GM21717 (cell line): Measurements from ENCODE around the gene ACOT6.
A peak's percentile ranks its signal among the peaks of the same experiment; 100 is the strongest.
"Not testable (repeated sequence)": the region's sequence is repeated elsewhere in the genome, so short reads cannot be mapped to it uniquely, and the experiment has no call there.

ENCODE experiments used
- ATAC-seq: cut with Tn5 transposase; IDR thresholded peaks from one replicate; pipeline ENCODE4 v1.9.1; 2021; ENCODE audit warnings: mild to moderate bottlenecking, moderate library complexity; ENCODE audit not compliant: unreplicated experiment

Gene ACOT6

DNA sequence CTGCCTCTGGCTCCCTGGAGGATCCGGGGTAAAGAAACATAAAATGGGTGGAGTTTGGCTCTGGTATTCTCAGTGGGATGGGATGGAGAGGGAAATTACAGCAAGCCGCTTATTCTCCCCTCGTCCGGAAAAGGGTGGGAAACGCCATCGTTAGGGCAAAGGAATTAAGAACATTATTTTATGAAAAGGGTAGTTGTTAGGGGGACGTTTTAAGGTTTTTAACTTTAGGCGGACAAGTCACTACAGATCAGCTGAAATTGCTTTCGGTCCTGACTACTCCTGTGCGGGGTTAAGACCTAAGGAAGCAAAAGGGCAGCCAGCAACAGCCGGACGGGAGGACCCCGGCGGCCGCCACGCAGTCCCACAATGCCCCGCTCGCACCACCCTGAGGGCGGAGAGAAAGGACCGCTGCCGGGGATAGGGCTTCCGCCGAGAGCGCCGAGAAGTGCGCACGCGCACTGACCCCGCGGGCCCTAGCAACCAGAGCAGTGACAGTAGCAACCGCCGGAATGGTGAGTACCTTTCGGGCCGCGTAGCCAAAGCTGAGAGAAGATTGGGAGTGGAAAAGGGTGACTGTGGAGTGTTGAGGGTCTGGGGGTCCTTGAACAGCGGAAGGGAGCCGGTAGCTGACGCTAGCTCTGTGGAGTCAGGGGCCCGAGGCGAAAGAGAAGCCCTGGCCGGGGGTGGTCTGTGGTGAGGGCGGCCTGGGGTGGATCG lies 32.4 kb downstream of the ACOT6 start, which contains the start of gene DNAL1:
Gene DNAL1, plus strand, starts transcription at position 456 of the 717 bp plus-strand sequence. Its CDS starts 54 bp downstream, at position 510.
- peak; percentile 95 for ATAC-seq

DNA sequence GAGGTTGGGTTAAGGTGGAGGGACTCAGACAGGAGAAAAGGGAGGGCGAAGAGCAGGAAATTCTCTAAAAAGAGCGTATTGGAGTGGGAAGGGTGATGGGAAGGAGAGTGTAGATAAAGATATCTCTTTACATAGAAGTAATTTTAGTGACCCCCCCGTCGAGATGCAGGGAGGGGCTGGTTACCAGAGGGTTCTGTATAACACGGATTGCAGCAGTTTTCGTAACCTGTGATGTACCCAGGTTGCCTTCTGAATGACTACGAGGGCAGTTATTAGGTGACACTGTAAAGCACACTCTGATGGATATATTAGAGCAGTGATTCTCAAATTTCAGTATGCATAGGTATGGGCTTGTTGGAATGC lies 32.9 kb downstream of the ACOT6 start:
- peak; percentile 10 for ATAC-seq

DNA sequence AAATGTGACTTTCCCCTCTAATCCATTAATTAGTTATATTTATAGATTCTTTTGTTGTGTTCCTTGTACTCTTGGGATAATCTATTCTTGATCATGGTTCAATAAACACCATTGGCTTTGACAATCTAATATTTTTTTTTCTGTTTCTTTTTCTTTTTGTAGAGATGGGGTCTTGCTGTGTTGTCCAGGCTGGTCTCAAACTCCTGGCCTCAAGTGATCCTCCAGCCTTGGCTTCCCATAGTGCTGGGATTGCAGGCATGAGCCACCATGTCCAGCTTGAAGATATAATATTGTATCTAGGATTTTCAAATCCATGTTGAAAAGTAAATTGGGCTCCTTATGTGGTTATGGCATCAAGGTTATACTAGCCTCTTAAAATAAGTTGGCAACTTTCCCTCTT lies 38.7 kb downstream of the ACOT6 start:
- no peak for ATAC-seq

DNA sequence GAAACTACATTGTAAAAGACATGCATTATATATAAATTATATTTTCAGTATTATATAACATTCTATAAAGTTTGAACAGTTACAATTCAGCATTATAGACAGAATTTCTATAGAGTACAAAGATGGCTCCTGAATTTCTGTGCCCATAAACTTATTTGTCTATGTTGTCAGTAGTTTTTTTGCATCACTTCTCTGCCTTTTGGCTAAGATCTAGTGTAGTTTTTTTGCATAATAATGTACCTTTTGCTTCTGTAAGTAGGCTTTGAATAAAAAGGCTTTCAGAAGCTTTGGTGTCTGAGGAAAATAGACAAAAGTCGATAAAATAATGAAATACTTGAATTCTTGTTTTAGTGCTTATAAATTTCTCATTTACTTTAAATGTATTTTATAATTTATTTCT lies 43.5 kb downstream of the ACOT6 start:
- no peak for ATAC-seq

DNA sequence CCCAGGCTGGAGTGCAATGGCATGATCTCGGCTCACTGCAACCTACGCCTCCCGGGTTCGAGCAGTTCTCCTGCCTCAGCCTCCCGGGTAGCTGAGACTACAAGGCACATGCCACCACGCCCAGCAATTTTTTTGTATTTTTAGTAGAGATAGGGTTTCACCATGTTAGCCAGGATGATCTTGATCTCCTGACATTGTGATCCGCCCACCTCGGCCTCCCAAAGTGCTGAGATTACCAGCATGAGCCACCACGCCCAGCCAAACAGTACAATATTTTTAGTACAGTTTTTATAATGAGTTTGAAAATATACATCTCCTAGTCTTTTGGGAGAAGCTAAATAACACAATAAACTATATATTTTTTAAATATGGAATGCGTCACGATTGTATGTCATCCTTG lies 46.9 kb downstream of the ACOT6 start:
- ATAC-seq: not testable (repeated sequence)

DNA sequence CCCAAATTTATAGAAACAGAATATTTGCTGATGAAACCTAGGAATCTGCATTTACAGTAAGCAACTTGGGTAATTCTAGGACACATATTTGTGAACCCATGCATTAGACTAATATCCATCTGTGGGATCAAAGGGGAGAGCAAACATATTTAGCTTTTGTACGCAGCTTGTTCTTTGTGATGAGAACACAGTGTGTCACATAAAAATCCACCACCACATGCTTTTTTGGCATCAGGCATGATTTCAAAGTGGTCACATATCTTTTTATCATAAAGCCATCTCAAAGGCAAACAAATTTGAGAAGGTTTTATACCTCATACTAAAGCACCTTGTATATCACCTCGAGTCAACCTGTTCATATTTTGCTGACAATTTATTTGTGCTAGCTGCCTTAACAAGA lies 48.2 kb downstream of the ACOT6 start:
- ATAC-seq: no peak

DNA sequence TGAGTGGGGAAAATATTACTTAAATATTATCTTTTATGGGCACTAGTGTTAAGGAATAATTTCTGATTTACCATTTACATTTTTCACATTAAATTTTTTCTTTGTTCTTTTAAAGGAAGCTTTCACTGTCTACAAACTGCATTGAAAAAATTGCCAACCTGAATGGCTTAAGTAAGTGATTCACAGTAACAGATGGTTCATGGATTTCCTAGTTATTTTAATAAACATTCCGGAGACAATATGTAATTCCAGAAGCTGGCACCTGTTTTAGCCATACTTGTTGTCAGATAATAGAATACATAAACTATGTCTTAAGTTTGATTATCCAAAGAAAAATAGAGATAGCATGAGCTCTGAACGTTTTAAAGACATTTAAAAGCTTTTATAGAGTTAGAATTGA lies 49.6 kb downstream of the ACOT6 start:
- no peak for ATAC-seq

DNA sequence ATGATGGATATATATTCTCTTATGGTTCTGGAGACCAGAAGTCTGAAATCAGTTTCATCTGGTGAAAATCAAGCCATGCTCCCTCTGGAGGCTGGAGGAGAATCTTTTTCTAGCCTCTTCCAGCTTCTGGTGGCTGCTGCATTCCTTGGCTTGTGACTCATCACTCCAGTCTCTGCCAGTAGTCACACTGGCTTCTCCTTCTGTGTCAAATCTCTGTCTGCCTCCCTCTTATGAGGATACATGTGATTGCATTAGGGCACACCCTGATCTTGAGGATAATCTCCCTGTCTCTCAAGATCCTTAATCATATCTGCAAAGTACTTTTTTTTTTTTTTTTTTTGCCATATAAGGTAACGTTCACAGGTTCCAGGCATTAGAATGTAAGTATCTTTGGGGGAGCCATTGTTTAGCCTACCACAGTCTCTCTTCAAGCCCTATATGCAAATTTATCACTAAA lies 50.2 kb downstream of the ACOT6 start:
- ATAC-seq: no peak

DNA sequence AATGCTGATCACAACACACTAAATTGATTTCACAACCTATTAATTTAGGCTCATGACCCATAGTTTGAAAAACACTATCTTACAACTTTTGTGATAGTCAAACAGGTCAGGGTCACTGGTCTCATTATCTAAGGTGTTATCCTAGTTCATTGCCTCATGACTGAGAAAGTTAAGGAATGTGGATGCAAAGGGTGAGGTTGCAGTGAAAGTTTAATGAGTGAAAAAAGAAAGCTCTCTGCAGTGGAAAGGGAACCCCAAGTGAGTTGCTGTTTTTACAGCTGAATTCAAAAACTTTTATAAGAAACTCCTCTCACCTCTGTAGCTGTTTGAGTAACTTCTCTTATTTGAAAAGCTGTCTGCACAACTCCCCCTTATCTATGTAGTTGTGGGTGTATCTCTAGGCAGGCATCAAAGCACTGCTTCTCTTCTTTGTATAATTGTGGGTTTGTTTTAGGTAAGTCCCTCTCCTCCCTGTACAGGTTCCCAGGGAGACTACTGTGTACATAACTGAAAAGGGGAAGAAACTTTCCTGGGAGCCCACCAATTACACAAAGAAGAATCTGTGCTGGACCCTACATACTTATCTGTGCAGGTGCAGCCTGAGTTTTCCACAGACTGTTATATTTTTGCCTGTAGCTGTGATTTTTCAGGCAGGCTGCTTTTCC lies 51.4 kb downstream of the ACOT6 start:
- ATAC-seq: no peak

DNA sequence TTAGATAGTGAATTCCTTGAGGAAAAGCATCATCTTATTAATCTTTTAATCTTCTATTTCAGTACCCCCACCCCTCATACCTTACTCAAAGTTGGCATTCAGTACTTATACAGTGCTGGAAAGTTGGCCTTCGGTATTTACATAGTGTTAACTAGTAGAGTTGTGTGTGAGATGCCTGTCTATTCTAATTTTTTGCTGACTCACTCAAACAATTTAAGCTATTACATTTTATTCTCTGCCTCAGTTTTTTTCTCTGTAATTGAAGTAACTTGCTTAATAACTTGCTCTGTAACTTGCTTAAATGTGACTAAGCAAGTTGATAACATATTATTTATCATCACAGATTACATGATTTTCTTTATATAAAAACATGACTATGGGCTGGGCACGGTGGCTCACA lies 52.8 kb downstream of the ACOT6 start:
- ATAC-seq: no peak

DNA sequence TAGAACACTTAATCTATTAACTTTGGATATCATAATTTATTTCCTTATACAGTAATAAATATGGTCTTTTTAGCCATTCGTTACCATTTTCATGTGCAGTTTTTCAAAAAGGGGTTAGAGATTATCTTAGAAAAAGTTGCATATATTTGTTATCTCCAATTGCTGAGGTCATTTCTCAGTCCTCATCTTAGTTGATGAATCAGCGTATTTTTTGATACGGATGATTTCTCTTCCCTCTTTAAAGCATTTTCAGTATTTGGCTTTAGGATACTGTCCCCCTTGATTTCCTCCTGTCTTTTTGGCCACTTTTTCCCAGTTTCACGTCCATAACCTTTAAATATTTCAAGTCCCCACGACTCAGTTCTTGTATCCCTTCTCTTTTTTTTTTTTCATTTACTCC lies 54.3 kb downstream of the ACOT6 start:
- no peak for ATAC-seq

DNA sequence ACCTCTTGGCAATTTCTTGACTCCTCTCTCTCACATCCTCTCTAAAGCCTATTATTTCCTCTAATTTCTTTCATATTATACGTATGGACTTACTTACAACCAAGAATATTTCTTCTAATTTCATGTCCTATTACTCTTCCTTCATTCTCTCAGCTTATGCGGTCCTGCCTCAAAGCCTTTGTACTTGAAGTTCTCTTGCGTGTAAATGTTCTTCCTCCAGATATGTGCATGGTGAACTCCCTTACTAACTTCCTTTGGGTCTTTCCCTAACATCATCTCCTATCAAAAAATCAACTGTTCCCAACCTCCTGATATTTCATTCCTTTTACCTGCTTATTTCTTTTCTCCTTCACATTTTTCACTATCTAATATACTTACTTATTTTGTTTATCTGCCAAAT lies 55.5 kb downstream of the ACOT6 start:
- ATAC-seq: no peak
